ENCODE results near the gene KCNJ6.

GRCh38 chr21:37837381-37837780, 78.9 kb downstream of the KCNJ6 start:
- TF ChIP-seq POLR2A (IDR thresholded peaks at IDR 0.05; ENCODE audit: low read length) (no peak), GATA1 (IDR thresholded peaks at IDR 0.05; ENCODE audit: low read depth, low read length) (no peak)

Data from erythroblast (primary cell).